ENCODE data around the gene ZNF76.

- no peak for TF ChIP-seq CTCF (IDR thresholded peaks at IDR 0.05; ENCODE audit: control extremely low read depth in 1 of 3, insufficient read depth in 1 of 3, low read depth in 1 of 3, low read length in 3 of 3)
- TF ChIP-seq KDM1A (IDR thresholded peaks at IDR 0.05; ENCODE audit: borderline replicate concordance, low read length) = no peak
- no peak for TF ChIP-seq POLR2AphosphoS5 (IDR thresholded peaks at IDR 0.05; ENCODE audit: low read depth, low read length)
- no peak for TF ChIP-seq CREB1 (IDR thresholded peaks at IDR 0.05)
- no peak for TF ChIP-seq ATF2 (IDR thresholded peaks at IDR 0.05; ENCODE audit: low read length)
- no peak for TF ChIP-seq JUN (IDR thresholded peaks at IDR 0.05; ENCODE audit: low read depth, low read length)
- no peak for TF ChIP-seq USF2 (IDR thresholded peaks at IDR 0.05; ENCODE audit: low read length)
- TF ChIP-seq POLR2A (IDR thresholded peaks at IDR 0.05; ENCODE audit: control extremely low read depth in 1 of 2, low read depth in 2 of 2, low read length in 2 of 2) = no peak
- no peak for TF ChIP-seq CHD2 (IDR thresholded peaks at IDR 0.05; ENCODE audit: low read length)
These were observed 71.1 kb downstream of the ZNF76 start for GRCh38 chr6:35330541-35331119.
